ENCODE measurements around the gene SKI. TPM values are rescaled to one million over a fixed set of nuclear protein-coding genes. Genes with fewer than 3 reads are reported as not detected.

The SKI gene
- total RNA-seq, 6 experiments from 2014 or later: 23.7 to 84.8 (median 31.4) TPM

DNA sequence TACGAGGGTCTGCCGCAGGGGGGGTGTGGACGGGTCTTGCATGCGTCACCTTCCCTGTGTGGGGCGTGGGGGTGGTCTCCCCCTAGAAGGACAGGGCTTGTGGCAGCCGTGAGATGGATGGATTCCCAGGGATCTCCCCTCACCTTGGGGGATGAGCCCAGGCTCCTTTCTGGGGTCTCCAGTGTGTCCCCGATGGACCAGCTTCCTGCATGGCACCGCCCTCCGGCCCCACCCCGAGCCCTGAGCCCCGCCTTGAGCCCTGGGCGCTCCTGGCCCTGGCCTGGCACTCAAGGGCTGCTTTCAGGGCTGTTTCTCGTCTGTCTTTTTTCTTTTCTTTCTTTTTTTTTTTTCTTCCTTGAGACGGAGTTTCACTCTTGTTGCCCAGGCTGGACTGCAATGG lies 59.5 kb downstream of the SKI start:
- Histone ChIP-seq H3K36me3 (no peaks in the 10 kb centered on the region), H3K27ac (no peak overlapping the region), H3K9me3 (no peaks in the 10 kb centered on the region), H3K27me3 (no peaks in the 10 kb centered on the region), H3K4me3 (no peak overlapping the region), H3K4me1 (peaks cover 0 to 55% (median 13%) of the 10 kb centered on the region in 4 donors)
- WGBS (ENCODE audit: insufficient coverage, low coverage, low lambda C conversion rate, missing lambda C conversion rate): no CpG with 5 or more reads among the region's 14 CpGs
- TF ChIP-seq POLR2A (IDR thresholded peaks at IDR 0.05): no peak
- no peak for TF ChIP-seq CTCF (IDR thresholded peaks at IDR 0.05)
- ATAC-seq (no peak), DNase-seq (no peak)
- intact Hi-C loops (cut with DNase I): no loop called here

DNA sequence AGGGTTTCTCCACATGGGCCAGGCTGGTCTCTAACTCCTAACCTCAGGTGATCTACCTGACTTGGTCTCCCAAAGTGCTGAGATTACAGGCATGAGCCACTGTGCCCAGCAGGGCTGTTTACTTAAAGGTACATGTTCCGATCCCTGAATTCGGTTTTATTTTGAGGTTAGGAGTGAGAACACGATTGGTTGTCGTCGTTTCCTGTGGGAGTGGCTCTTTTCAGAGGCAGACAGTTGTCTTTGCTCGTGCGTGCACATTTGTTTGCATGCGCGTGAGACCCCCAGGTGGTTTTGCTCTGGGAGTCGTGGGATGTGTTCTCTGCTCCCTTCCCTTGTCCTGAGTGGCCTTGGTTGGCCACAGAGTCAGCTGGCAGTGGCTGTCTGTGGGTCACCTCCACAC lies 60.2 kb downstream of the SKI start:
- no peaks in the 10 kb centered on the region for H3K27me3 ChIP-seq
- no peak for DNase-seq
- TF ChIP-seq POLR2A (IDR thresholded peaks at IDR 0.05): no peak
- no peak for TF ChIP-seq CTCF (IDR thresholded peaks at IDR 0.05)
- H3K4me3 ChIP-seq: no peak overlapping the region
- H3K36me3 ChIP-seq: no peaks in the 10 kb centered on the region
- H3K9me3 ChIP-seq: no peaks in the 10 kb centered on the region
- H3K4me1 ChIP-seq: peaks cover 0 to 59% (median 11%) of the 10 kb centered on the region in 4 donors
- WGBS (ENCODE audit: insufficient coverage, low coverage, low lambda C conversion rate, missing lambda C conversion rate): 71% methylated on average over 8 of the region's 10 CpGs
- no peak overlapping the region for H3K27ac ChIP-seq
- intact Hi-C loops (cut with DNase I): no loop called here
- ATAC-seq: no peak

GRCh38 chr1:2288816-2289536 lies 60.9 kb downstream of the SKI start:
- Histone ChIP-seq H3K4me3 (no peak overlapping the region), H3K9me3 (no peaks in the 10 kb centered on the region), H3K4me1 (peaks cover 0 to 52% (median 8%) of the 10 kb centered on the region in 4 donors), H3K27me3 (no peaks in the 10 kb centered on the region), H3K36me3 (no peaks in the 10 kb centered on the region), H3K27ac (no peak overlapping the region)
- 93% methylated on average over 3 of the region's 20 CpGs for WGBS (ENCODE audit: insufficient coverage, low coverage, low lambda C conversion rate, missing lambda C conversion rate)
- no peak for TF ChIP-seq POLR2A (IDR thresholded peaks at IDR 0.05)
- no peak for TF ChIP-seq CTCF (IDR thresholded peaks at IDR 0.05)
- intact Hi-C loops (cut with DNase I): no loop called here
- ATAC-seq: no peak
- no peak for DNase-seq

GRCh38 chr1:2289607-2290006 lies 61.5 kb downstream of the SKI start:
- no peak overlapping the region for H3K4me3 ChIP-seq
- intact Hi-C loops (cut with DNase I): no loop called here
- ATAC-seq (peak in 1 of 4 donors; percentile 2), DNase-seq (no peak)
- H3K4me1 ChIP-seq: peaks cover 0 to 46% (median 5%) of the 10 kb centered on the region in 4 donors
- peak overlapping the region in 1 of 3 donors; percentile 56 for H3K27ac ChIP-seq
- no peaks in the 10 kb centered on the region for H3K36me3 ChIP-seq
- WGBS (ENCODE audit: insufficient coverage, low coverage, low lambda C conversion rate, missing lambda C conversion rate): 34% methylated on average over 2 of the region's 9 CpGs
- no peaks in the 10 kb centered on the region for H3K9me3 ChIP-seq
- no peaks in the 10 kb centered on the region for H3K27me3 ChIP-seq
- no peak for TF ChIP-seq POLR2A (IDR thresholded peaks at IDR 0.05)
- TF ChIP-seq CTCF (IDR thresholded peaks at IDR 0.05): no peak
